B cell (primary cell): ENCODE measurements around the gene HLA-DQA2. TPM values are rescaled to one million over a fixed set of nuclear protein-coding genes. Genes with fewer than 3 reads are reported as not detected.

Experiments
- ATAC-seq: fragments of 200-7000 bp; cut with Tn5 transposase; one replicate; pipeline ENCODE4 v1.10.0; 2021; ENCODE audit warnings: low read depth, mild to moderate bottlenecking, moderate number of reproducible peaks, moderate library complexity
- CTCF ChIA-PET: fragments of 350-600 bp; sonication (Branson Sonifier 250); formaldehyde crosslinking; loops from one replicate; lab custom pipeline; 2021; ENCODE audit warnings: antibody characterized with exemption, inconsistent platforms; lab: Charles Lee
- POLR2A ChIA-PET: fragments of 350-600 bp; sonication (Branson Sonifier 250); formaldehyde crosslinking; loops from one replicate; lab custom pipeline; 2021; ENCODE audit warnings: antibody characterized with exemption; lab: Charles Lee
- DNase-seq: peaks from one replicate; pipeline ENCODE4 v3.0.0; 2013
- H2AFZ ChIP-seq: 2 replicates; pipeline ENCODE4 v1.6.1; 2012; ENCODE audit warnings: mild to moderate bottlenecking, low read depth, low read length; ENCODE audit not compliant: insufficient read depth, poor library complexity, severe bottlenecking
- H3K27ac ChIP-seq, 2 donors: 1 replicate in 1 of 2; 2 replicates in 1 of 2; pipeline ENCODE4 v1.5.1; 2012 to 2013; ENCODE audit warnings: low read length in 2 of 2, mild to moderate bottlenecking in 2 of 2, moderate library complexity in 1 of 2
- H3K27me3 ChIP-seq, 4 experiments: fragments of 200-600 bp in 1 of 4; sonication (generic) in 1 of 4; replicated peaks in 1 of 4; 1 replicate in 2 of 4; 2 replicates in 2 of 4; pipeline versions ENCODE4 v1.6.1 to v1.7.0; 2013 to 2016; ENCODE audit warnings: low read length in 3 of 4, mild to moderate bottlenecking in 2 of 4, mixed read lengths in 1 of 4, moderate library complexity in 1 of 4; ENCODE audit not compliant: insufficient read depth in 4 of 4, control insufficient read depth in 3 of 4; ENCODE audit errors: control extremely low read depth in 1 of 4
- H3K36me3 ChIP-seq, 2 experiments: replicated peaks in 1 of 2; 1 replicate in 1 of 2; 2 replicates in 1 of 2; pipeline versions ENCODE4 v1.6.1 to v1.7.1; 2013; ENCODE audit warnings: low read length in 1 of 2; ENCODE audit not compliant: insufficient read depth in 2 of 2, control insufficient read depth in 1 of 2; ENCODE audit errors: control extremely low read depth in 1 of 2, extremely low read depth in 1 of 2
- H3K4me1 ChIP-seq, 2 donors: fragments of 200-600 bp in 1 of 2; sonication (generic) in 1 of 2; 1 replicate in 1 of 2; 2 replicates in 1 of 2; pipeline versions ENCODE4 v1.5.1 to v1.6.1; 2013 to 2017; ENCODE audit warnings: low read length in 2 of 2; ENCODE audit not compliant: control insufficient read depth in 2 of 2, insufficient read depth in 2 of 2
- H3K4me2 ChIP-seq: replicated peaks from 2 replicates; pipeline ENCODE3; 2012; ENCODE audit warnings: mild to moderate bottlenecking, low read depth, low read length; ENCODE audit not compliant: poor library complexity, severe bottlenecking
- H3K4me3 ChIP-seq, 5 experiments: fragments of 200-600 bp in 1 of 5; sonication (generic) in 1 of 5; 1 replicate in 3 of 5; 2 replicates in 2 of 5; pipeline versions ENCODE4 v1.5.1 to v1.7.0; 2011 to 2016; ENCODE audit warnings: low read length in 4 of 5, mild to moderate bottlenecking in 4 of 5, low read depth in 2 of 5, control low read depth in 1 of 5, moderate library complexity in 1 of 5; ENCODE audit not compliant: insufficient read depth in 1 of 5; ENCODE audit errors: control extremely low read depth in 1 of 5, extremely low read depth in 1 of 5
- H3K79me2 ChIP-seq: fragments of 200-600 bp; sonication (generic); one replicate; pipeline ENCODE4 v1.6.0; 2016; ENCODE audit warnings: low read length; ENCODE audit not compliant: control insufficient read depth, insufficient read depth
- H3K9ac ChIP-seq: fragments of 200-600 bp; sonication (generic); 2 replicates; pipeline ENCODE4 v1.6.1; 2017; ENCODE audit warnings: mild to moderate bottlenecking, low read length, moderate library complexity
- H3K9me3 ChIP-seq, 3 donors: one replicate each; pipeline versions ENCODE4 v1.6.1 to v1.7.1; 2013; ENCODE audit warnings: low read length in 2 of 3; ENCODE audit not compliant: control insufficient read depth in 2 of 3, insufficient read depth in 1 of 3; ENCODE audit errors: control extremely low read depth in 1 of 3
- H4K20me1 ChIP-seq: 2 replicates; pipeline ENCODE4 v1.6.0; 2012; ENCODE audit warnings: mild to moderate bottlenecking, low read length; ENCODE audit not compliant: insufficient read depth, control insufficient read depth, poor library complexity, severe bottlenecking
- H3K27ac Mint-ChIP-seq: one replicate; pipeline ENCODE4 v1.8.0; 2021; ENCODE audit warnings: mixed read lengths
- H3K27me3 Mint-ChIP-seq: one replicate; pipeline ENCODE4 v1.8.0; 2021; ENCODE audit warnings: mixed read lengths
- H3K4me1 Mint-ChIP-seq: one replicate; pipeline ENCODE4 v1.8.0; 2021; ENCODE audit warnings: mixed read lengths
- H3K4me3 Mint-ChIP-seq: one replicate; pipeline ENCODE4 v1.8.0; 2021; ENCODE audit warnings: mixed read lengths
- H3K9me3 Mint-ChIP-seq: one replicate; pipeline ENCODE4 v1.8.0; 2022; ENCODE audit warnings: mixed read lengths; ENCODE audit not compliant: insufficient read depth
- EZH2 ChIP-seq: IDR thresholded peaks from 2 replicates; pipeline ENCODE4 v1.6.1; 2012; ENCODE audit warnings: borderline replicate concordance, low read depth, mild to moderate bottlenecking, moderate library complexity, low read length; ENCODE audit not compliant: insufficient read depth, poor library complexity, severe bottlenecking
- WGBS: methylation state at CpG from one replicate; pipeline ENCODE4 v1.1.5; 2013; ENCODE audit warnings: missing lambda C conversion rate; ENCODE audit not compliant: insufficient coverage; 5-methylcytosine and 5-hydroxymethylcytosine counted together
- intact Hi-C: fragments of 100-400 bp; cut with micrococcal nuclease; formaldehyde crosslinking; loops from one replicate; pipeline ENCODE4 v1.10.0; 2022
- polyA plus RNA-seq: library from polyadenylated mRNA; depleted of rRNA; stranded (reverse); fragments of >200 nt; gene quantifications from 2 replicates; pipeline ENCODE4 v1.2.3, GENCODE V29; 2012
- total RNA-seq, 2 donors: library from RNA; stranded (reverse); fragments of 120-200 nt in 1 of 2; gene quantifications; 1 replicate in 1 of 2; 2 replicates in 1 of 2; pipeline versions ENCODE4 v1.2.3 to v1.2.4, GENCODE V29; 2013 to 2022
- TF ChIP-seq, protein P1 (sequence below): fragments of 200-600 bp; IDR thresholded peaks from one replicate; pipeline ENCODE4 v1.8.0; 2022; ENCODE audit warnings: antibody characterized with exemption, mild to moderate bottlenecking

Gene HLA-DQA2
- total and polyA plus RNA-seq, 2 donors (not counting 1 experiment from before 2014, with no cell fraction given) = 14.5 to 171 TPM

DNA sequence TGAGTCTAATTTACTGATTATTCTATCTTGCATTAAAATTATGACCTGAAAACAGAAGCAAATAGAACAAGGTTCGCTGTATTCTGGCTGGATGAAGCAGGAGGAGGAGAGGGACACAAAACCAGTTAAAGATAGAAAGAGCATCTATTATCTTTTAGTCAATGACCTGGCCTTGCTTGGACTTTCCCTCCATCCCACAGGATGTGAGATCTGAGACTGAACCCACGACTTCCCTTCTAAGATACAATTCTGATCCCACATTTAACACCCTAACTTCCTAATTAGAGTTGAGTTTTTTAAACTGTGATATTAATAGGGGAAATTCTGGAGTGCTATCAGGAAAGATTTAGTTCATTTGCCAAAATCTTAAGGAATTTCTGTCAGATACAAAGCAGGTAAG is 3.1 kb upstream of the HLA-DQA2 start:
- Histone ChIP-seq H3K79me2 (no peaks in the 10 kb centered on the region), H3K9ac (no peak overlapping the region), H3K4me3 (no peak overlapping the region), H2AFZ (no peak overlapping the region), H3K9me3 (no peaks in the 10 kb centered on the region), H4K20me1 (no peaks in the 10 kb centered on the region), H3K27ac (no peak overlapping the region), H3K27me3 (peaks cover 0 to 12% (median 1%) of the 10 kb centered on the region in 4 experiments), H3K36me3 (no peaks in the 10 kb centered on the region), H3K4me1 (no peaks in the 10 kb centered on the region), H3K4me2 (no peak overlapping the region)
- DNase-seq (no peak), ATAC-seq (no peak)
- TF ChIP-seq, protein P1, sequence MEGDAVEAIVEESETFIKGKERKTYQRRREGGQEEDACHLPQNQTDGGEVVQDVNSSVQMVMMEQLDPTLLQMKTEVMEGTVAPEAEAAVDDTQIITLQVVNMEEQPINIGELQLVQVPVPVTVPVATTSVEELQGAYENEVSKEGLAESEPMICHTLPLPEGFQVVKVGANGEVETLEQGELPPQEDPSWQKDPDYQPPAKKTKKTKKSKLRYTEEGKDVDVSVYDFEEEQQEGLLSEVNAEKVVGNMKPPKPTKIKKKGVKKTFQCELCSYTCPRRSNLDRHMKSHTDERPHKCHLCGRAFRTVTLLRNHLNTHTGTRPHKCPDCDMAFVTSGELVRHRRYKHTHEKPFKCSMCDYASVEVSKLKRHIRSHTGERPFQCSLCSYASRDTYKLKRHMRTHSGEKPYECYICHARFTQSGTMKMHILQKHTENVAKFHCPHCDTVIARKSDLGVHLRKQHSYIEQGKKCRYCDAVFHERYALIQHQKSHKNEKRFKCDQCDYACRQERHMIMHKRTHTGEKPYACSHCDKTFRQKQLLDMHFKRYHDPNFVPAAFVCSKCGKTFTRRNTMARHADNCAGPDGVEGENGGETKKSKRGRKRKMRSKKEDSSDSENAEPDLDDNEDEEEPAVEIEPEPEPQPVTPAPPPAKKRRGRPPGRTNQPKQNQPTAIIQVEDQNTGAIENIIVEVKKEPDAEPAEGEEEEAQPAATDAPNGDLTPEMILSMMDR = no peak
- no peak for TF ChIP-seq EZH2
- Mint-ChIP-seq H3K27ac (no peak overlapping the region), H3K27me3 (peaks cover 25% of the 10 kb centered on the region), H3K4me1 (no peaks in the 10 kb centered on the region), H3K9me3 (no peaks in the 10 kb centered on the region), H3K4me3 (no peak overlapping the region)
- CTCF ChIA-PET = interaction anchor here (0.7 kb wide), 1 partner anchor 376 kb away, joined by 3 read pairs; no protein-coding TSS in a partner anchor
- WGBS = no CpG with 5 or more reads among the region's 2 CpGs
- POLR2A ChIA-PET = no interaction called here
- intact Hi-C loops = no loop called here

DNA sequence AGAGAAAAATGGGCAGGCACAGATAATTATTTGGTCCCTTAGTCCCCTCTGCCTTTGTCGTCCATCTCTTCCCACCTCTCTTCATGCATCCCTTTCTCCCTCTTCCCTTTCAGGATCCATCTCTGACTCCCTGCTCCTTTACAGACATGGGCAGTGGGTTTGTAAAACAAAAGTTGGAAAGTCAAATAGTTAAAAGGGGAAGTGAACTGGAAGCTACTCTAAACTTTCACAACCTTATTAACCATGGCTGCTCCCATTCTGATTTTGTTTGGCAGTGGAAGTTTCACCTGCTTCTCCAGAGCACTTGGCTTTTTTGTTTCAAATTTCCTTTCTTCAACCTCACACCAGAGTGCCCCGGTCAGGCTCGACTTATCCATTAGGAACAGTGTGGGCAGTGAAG is 1.2 kb downstream of the HLA-DQA2 start:
- H3K4me3 ChIP-seq = peak overlapping the region in 2 of 5 experiments; percentile 24 to 29
- H3K4me2 ChIP-seq = no peak overlapping the region
- no peaks in the 10 kb centered on the region for H3K79me2 ChIP-seq
- WGBS = no CpG with 5 or more reads among the region's 3 CpGs
- H3K4me1 ChIP-seq = peaks cover 0 to 2% of the 10 kb centered on the region in 2 donors
- H3K9me3 ChIP-seq = no peaks in the 10 kb centered on the region
- H3K27ac ChIP-seq = no peak overlapping the region
- peaks cover 0 to 2% of the 10 kb centered on the region in 2 experiments for H3K36me3 ChIP-seq
- CTCF ChIA-PET = no interaction called here
- no peak overlapping the region for H2AFZ ChIP-seq
- no peak overlapping the region for H3K9ac ChIP-seq
- intact Hi-C loops = no loop called here
- Mint-ChIP-seq H3K27ac (peak overlapping the region; percentile 16), H3K4me3 (no peak overlapping the region), H3K4me1 (peaks cover 11% of the 10 kb centered on the region), H3K27me3 (peaks cover 25% of the 10 kb centered on the region), H3K9me3 (no peaks in the 10 kb centered on the region)
- ATAC-seq (no peak), DNase-seq (no peak)
- POLR2A ChIA-PET = no interaction called here
- no peaks in the 10 kb centered on the region for H4K20me1 ChIP-seq
- peaks cover 0 to 6% (median 3%) of the 10 kb centered on the region in 4 experiments for H3K27me3 ChIP-seq
- TF ChIP-seq EZH2 = no peak
- TF ChIP-seq, protein P1 = no peak
